ENCODE results near the gene SPRY4.

DNA sequence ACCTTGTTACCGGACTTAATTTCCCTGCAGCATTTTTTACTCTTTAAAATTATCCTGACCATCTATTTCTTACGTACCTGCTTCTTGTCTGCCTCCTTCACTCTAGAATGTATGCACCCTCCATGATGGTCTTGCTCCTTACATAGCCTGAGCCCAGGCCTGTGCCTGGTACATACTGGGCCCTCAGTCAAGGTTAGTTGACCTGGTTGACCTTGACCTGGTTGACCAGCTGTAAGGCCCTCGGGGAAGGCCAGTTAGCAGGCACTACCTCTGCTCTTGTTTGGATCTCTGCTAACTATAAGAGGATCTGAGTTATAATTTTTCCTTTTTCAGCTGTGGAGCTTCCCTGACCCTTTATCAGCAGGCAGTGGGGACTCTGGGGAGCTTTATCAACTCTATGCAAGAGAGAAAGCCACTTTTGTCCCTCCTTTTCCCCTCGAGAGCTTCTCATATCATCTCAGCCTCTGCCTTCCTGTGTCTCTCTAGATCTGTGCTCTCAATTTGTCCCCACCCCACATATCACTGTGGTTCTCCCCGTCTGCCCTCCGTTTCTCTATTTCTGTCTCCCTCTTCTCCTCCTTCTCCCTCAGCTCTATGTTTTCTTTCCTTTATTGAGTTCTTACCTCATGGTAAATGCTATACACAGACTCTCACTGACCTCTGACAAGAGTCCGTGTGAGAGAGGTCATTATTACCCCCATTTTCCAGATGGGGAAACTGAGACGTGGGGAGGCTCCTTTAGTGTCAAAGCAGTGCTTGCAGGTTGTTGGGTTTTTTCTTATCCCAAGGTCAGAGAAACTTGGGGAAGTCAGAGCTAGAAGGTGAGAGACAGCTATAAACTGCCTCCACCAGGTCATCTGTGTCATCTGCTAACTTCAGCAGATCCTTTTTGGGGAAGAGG lies 28.6 kb downstream of the SPRY4 start:
- TF ChIP-seq EP300 (IDR thresholded peaks at IDR 0.05), result no peak
- no peak for TF ChIP-seq POLR2A (IDR thresholded peaks at IDR 0.05)
- TF ChIP-seq, protein P1, sequence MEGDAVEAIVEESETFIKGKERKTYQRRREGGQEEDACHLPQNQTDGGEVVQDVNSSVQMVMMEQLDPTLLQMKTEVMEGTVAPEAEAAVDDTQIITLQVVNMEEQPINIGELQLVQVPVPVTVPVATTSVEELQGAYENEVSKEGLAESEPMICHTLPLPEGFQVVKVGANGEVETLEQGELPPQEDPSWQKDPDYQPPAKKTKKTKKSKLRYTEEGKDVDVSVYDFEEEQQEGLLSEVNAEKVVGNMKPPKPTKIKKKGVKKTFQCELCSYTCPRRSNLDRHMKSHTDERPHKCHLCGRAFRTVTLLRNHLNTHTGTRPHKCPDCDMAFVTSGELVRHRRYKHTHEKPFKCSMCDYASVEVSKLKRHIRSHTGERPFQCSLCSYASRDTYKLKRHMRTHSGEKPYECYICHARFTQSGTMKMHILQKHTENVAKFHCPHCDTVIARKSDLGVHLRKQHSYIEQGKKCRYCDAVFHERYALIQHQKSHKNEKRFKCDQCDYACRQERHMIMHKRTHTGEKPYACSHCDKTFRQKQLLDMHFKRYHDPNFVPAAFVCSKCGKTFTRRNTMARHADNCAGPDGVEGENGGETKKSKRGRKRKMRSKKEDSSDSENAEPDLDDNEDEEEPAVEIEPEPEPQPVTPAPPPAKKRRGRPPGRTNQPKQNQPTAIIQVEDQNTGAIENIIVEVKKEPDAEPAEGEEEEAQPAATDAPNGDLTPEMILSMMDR (IDR thresholded peaks at IDR 0.05), result no peak

All from stomach (tissue), 4 donors.